Nephron (organoid): ENCODE data around the gene ZFAND3.

Experiments used
- H3K27ac Mint-ChIP-seq, 3 experiments: 2 replicates each; pipeline ENCODE4 v1.8.0; 2020; ENCODE audit warnings: mixed read lengths in 3 of 3, mild to moderate bottlenecking in 2 of 3, moderate library complexity in 1 of 3
- H3K27me3 Mint-ChIP-seq: 2 replicates; pipeline ENCODE4 v1.8.0; 2021; ENCODE audit warnings: low read depth, mild to moderate bottlenecking, moderate library complexity, mixed read lengths
- H3K36me3 Mint-ChIP-seq: 2 replicates; pipeline ENCODE4 v1.8.0; 2020; ENCODE audit warnings: low read depth, mixed read lengths
- H3K4me1 Mint-ChIP-seq: 2 replicates; pipeline ENCODE4 v1.8.0; 2020; ENCODE audit warnings: mixed read lengths
- H3K4me3 Mint-ChIP-seq, 3 experiments: 2 replicates each; pipeline ENCODE4 v1.8.0; 2020; ENCODE audit warnings: mild to moderate bottlenecking in 3 of 3, mixed read lengths in 3 of 3, moderate library complexity in 2 of 3
- H3K9me3 Mint-ChIP-seq: 2 replicates; pipeline ENCODE4 v1.8.0; 2020; ENCODE audit warnings: mixed read lengths
- TF ChIP-seq, protein P1 (sequence below), 3 experiments: fragments of 200-600 bp; sonication (generic); IDR thresholded peaks; one replicate each; pipeline ENCODE4 v1.5.0; 2021; ENCODE audit warnings: antibody characterized with exemption in 3 of 3; ENCODE audit not compliant: unreplicated experiment in 3 of 3

Gene ZFAND3

DNA sequence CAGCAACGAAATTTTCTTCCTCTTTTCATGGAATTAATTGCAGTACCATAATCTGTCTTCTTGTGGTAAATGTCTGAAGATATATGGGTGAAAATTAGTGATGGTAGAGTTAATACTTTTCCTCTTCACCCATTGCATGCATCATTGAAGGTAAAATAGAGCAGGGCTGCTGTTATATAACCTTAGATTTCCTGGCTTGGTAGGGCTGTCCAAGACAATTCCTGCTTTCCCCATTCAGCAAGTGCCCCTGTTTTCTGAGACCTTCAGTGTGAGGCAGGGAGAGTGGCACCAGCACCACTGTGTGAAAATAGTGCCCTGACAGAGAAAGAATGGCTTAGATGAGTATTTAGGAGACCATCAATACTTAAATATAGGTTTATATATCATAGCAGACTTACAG lies 202.0 kb downstream of the ZFAND3 start:
- H3K27ac Mint-ChIP-seq, result no peak overlapping the region
- no peaks in the 10 kb centered on the region for H3K9me3 Mint-ChIP-seq
- H3K27me3 Mint-ChIP-seq, result no peaks in the 10 kb centered on the region
- TF ChIP-seq, protein P1, sequence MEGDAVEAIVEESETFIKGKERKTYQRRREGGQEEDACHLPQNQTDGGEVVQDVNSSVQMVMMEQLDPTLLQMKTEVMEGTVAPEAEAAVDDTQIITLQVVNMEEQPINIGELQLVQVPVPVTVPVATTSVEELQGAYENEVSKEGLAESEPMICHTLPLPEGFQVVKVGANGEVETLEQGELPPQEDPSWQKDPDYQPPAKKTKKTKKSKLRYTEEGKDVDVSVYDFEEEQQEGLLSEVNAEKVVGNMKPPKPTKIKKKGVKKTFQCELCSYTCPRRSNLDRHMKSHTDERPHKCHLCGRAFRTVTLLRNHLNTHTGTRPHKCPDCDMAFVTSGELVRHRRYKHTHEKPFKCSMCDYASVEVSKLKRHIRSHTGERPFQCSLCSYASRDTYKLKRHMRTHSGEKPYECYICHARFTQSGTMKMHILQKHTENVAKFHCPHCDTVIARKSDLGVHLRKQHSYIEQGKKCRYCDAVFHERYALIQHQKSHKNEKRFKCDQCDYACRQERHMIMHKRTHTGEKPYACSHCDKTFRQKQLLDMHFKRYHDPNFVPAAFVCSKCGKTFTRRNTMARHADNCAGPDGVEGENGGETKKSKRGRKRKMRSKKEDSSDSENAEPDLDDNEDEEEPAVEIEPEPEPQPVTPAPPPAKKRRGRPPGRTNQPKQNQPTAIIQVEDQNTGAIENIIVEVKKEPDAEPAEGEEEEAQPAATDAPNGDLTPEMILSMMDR (IDR thresholded peaks at IDR 0.05; ENCODE audit: unreplicated experiment in 3 of 3), result no peak
- H3K36me3 Mint-ChIP-seq, result no peaks in the 10 kb centered on the region
- peaks cover 10% of the 10 kb centered on the region for H3K4me1 Mint-ChIP-seq
- no peak overlapping the region for H3K4me3 Mint-ChIP-seq

DNA sequence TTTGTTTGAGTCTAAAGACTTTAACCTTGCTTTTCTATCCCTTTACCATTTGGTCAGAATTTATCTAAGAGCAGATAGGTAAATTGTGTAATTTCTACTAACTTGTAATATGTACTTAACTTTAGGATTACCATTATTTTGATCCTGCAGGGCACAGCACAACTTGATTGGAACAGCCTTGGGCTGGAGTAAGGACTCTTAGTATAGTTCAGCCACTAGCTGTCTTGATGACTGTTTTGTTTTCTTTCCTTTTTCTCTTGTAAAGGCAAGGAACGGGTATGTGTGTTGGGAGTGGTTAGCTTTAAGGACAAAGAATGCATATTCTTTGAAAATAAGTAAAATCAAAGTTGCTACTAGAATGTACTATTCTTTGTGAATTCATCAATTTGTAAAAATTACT lies 203.2 kb downstream of the ZFAND3 start:
- Mint-ChIP-seq H3K27me3 (no peaks in the 10 kb centered on the region), H3K27ac (no peak overlapping the region), H3K36me3 (no peaks in the 10 kb centered on the region), H3K4me1 (peaks cover 10% of the 10 kb centered on the region), H3K9me3 (no peaks in the 10 kb centered on the region), H3K4me3 (no peak overlapping the region)
- TF ChIP-seq, protein P1 (IDR thresholded peaks at IDR 0.05; ENCODE audit: unreplicated experiment in 3 of 3), result no peak

DNA sequence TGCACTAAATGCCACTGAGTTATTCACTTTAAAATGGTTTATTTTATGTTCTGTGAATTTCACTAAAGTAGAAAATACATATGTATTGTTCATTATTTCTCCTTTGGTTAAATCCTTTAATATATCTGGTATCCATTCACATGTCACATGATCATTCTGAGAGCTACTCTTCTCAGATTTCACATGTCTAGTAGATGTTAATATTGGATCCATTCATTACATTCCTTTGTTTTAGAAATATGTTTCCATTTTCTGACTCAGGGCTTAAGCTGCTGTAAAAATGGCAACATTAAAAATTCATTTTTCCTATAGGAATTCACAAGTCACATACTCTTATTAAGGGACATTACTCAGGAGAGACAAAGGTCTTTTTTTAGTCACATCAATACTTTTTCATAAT lies 205.4 kb downstream of the ZFAND3 start:
- no peaks in the 10 kb centered on the region for H3K27me3 Mint-ChIP-seq
- H3K9me3 Mint-ChIP-seq, result peaks cover 2% of the 10 kb centered on the region
- TF ChIP-seq, protein P1 (IDR thresholded peaks at IDR 0.05; ENCODE audit: unreplicated experiment in 3 of 3), result no peak
- peaks cover 10% of the 10 kb centered on the region for H3K4me1 Mint-ChIP-seq
- no peak overlapping the region for H3K27ac Mint-ChIP-seq
- no peak overlapping the region for H3K4me3 Mint-ChIP-seq
- H3K36me3 Mint-ChIP-seq, result peaks cover 7% of the 10 kb centered on the region

- peaks cover 7% of the 10 kb centered on the region for H3K9me3 Mint-ChIP-seq
- peaks cover 13% of the 10 kb centered on the region for H3K36me3 Mint-ChIP-seq
- no peak overlapping the region for H3K4me3 Mint-ChIP-seq
- H3K27ac Mint-ChIP-seq, result no peak overlapping the region
- TF ChIP-seq, protein P1 (IDR thresholded peaks at IDR 0.05; ENCODE audit: unreplicated experiment in 3 of 3), result no peak
- H3K27me3 Mint-ChIP-seq, result no peaks in the 10 kb centered on the region
- peaks cover 8% of the 10 kb centered on the region for H3K4me1 Mint-ChIP-seq
These were observed 205.9 kb downstream of the ZFAND3 start for GRCh38 chr6:38025451-38025850.

DNA sequence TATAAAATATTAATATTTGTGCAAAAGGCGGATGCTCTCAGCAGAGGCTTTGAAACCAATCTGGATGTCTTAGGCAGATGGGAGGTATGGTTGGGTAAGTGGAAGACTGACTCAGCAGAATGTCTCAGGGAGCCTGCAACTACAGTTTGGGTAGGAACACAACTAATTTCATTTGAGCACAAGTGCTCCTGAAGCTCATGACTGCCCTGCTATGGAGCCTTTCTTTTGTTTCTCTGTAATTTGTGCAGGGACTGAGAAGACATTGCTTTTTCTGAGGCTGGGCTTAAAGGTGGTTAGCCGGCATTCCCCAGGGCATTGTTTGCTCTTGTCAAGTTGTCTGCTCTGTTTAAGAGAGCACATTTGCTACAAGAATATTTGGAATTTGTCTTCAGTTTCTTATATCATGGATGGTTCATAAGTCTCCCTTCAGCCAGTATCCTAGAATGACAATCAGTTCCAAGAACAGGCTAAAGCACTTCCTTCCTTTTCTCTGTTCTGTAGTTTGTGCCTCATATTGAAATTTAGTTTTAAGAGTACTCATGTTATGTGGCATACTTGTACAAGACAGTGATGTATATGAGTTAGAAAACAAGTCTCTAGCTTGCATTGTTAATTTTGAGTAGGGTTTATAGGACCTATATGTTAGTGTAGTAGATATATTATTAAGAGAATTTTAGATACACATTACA lies 208.3 kb downstream of the ZFAND3 start:
- H3K27me3 Mint-ChIP-seq, result no peaks in the 10 kb centered on the region
- H3K4me1 Mint-ChIP-seq, result peaks cover 12% of the 10 kb centered on the region
- H3K4me3 Mint-ChIP-seq, result no peak overlapping the region
- TF ChIP-seq, protein P1 (IDR thresholded peaks at IDR 0.05; ENCODE audit: unreplicated experiment in 3 of 3), result no peak
- no peak overlapping the region for H3K27ac Mint-ChIP-seq
- peaks cover 18% of the 10 kb centered on the region for H3K36me3 Mint-ChIP-seq
- H3K9me3 Mint-ChIP-seq, result peaks cover 11% of the 10 kb centered on the region

GRCh38 chr6:38030380-38030779 lies 210.9 kb downstream of the ZFAND3 start:
- Mint-ChIP-seq H3K9me3 (peaks cover 11% of the 10 kb centered on the region), H3K27ac (no peak overlapping the region), H3K36me3 (peaks cover 18% of the 10 kb centered on the region), H3K4me1 (peaks cover 28% of the 10 kb centered on the region), H3K4me3 (no peak overlapping the region), H3K27me3 (no peaks in the 10 kb centered on the region)
- TF ChIP-seq, protein P1 (IDR thresholded peaks at IDR 0.05; ENCODE audit: unreplicated experiment in 3 of 3), result no peak
